HepG2 (cell line): Measurements from ENCODE around the gene CD72. TPM values are rescaled to one million over a fixed set of nuclear protein-coding genes. Genes with fewer than 3 reads are reported as not detected.
A peak's percentile ranks its signal among the peaks of the same experiment; 100 is the strongest.

Experiments
- ATF6 ChIP-seq: sonication (generic); formaldehyde crosslinking; conservative IDR thresholded peaks from 2 replicates; pipeline ENCODE4 v1.4.0; 2020; ENCODE audit warnings: missing genetic modification reagents
- E2F2 ChIP-seq: sonication (generic); formaldehyde crosslinking; IDR thresholded peaks from 2 replicates; pipeline ENCODE4 v1.4.0; 2020; ENCODE audit warnings: missing genetic modification reagents, borderline replicate concordance
- ELF3 ChIP-seq: IDR thresholded peaks from 2 replicates; pipeline ENCODE4 v1.6.1; 2016; ENCODE audit warnings: missing genetic modification reagents, missing compliant biosample characterization
- FOXK2 ChIP-seq: fragments of 450-650 bp; IDR thresholded peaks from 2 replicates; pipeline ENCODE4 v1.6.1; 2016
- KAT7 ChIP-seq: IDR thresholded peaks from 2 replicates; pipeline ENCODE4 v1.6.1; 2018; ENCODE audit warnings: borderline replicate concordance, missing compliant biosample characterization
- MAFK ChIP-seq, 2 experiments: IDR thresholded peaks in 1 of 2; conservative IDR thresholded peaks in 1 of 2; 2 replicates each; pipeline ENCODE4 v1.6.1; 2011; ENCODE audit warnings: improper control_type of control experiment in 2 of 2, low read length in 2 of 2
- MAZ ChIP-seq, 2 experiments: sonication (generic) in 1 of 2; formaldehyde crosslinking in 1 of 2; IDR thresholded peaks; 2 replicates each; pipeline versions ENCODE4 v1.5.0 to v1.6.1; 2012 to 2020; ENCODE audit warnings: low read depth in 2 of 2, mild to moderate bottlenecking in 2 of 2, borderline replicate concordance in 1 of 2, improper control_type of control experiment in 1 of 2, low read length in 1 of 2, missing genetic modification reagents in 1 of 2, moderate library complexity in 1 of 2
- NFIC ChIP-seq: IDR thresholded peaks from 2 replicates; pipeline ENCODE4 v1.6.1; 2012; ENCODE audit warnings: mild to moderate bottlenecking, low read length, inconsistent platforms
- TEAD3 ChIP-seq: optimal IDR thresholded peaks from 2 replicates; pipeline ENCODE3; 2016; ENCODE audit warnings: borderline replicate concordance
- TFAP4 ChIP-seq: sonication (generic); IDR thresholded peaks from 2 replicates; pipeline ENCODE4 v1.6.1; 2016; ENCODE audit warnings: low read depth, borderline replicate concordance
- ZC3H13 ChIP-seq: sonication (generic); formaldehyde crosslinking; IDR thresholded peaks from 2 replicates; pipeline ENCODE4 v1.8.1; 2023; ENCODE audit warnings: mild to moderate bottlenecking, missing genetic modification reagents, moderate library complexity
- ZIK1 ChIP-seq: sonication (generic); formaldehyde crosslinking; IDR thresholded peaks from 2 replicates; pipeline ENCODE4 v1.5.0; 2020; ENCODE audit warnings: mild to moderate bottlenecking, low read depth, missing genetic modification reagents, borderline replicate concordance
- ZNF207 ChIP-seq: fragments of 450-650 bp; IDR thresholded peaks from 2 replicates; pipeline ENCODE4 v1.6.1; 2016; ENCODE audit warnings: antibody characterized with exemption, borderline replicate concordance
- ZNF431 ChIP-seq: sonication (generic); formaldehyde crosslinking; IDR thresholded peaks from 2 replicates; pipeline ENCODE4 v1.9.0; 2022; ENCODE audit warnings: missing genetic modification reagents, low read depth, mild to moderate bottlenecking, borderline replicate concordance
- ZNF503 ChIP-seq: sonication (generic); formaldehyde crosslinking; IDR thresholded peaks from 2 replicates; pipeline ENCODE4 v1.4.0; 2020; ENCODE audit warnings: missing genetic modification reagents
- ZNF615 ChIP-seq: sonication (generic); formaldehyde crosslinking; IDR thresholded peaks from 2 replicates; pipeline ENCODE4 v1.5.0; 2020; ENCODE audit warnings: mild to moderate bottlenecking, missing genetic modification reagents, borderline replicate concordance
- ZNF777 ChIP-seq: sonication (generic); formaldehyde crosslinking; IDR thresholded peaks from 2 replicates; pipeline ENCODE4 v1.4.0; 2020; ENCODE audit warnings: missing genetic modification reagents
- polyA plus RNA-seq, 8 experiments: library from polyadenylated mRNA; depleted of rRNA in 3 of 8; stranded (reverse) in 7 of 8; unstranded in 1 of 8; fragments of >200 nt; fragmentation: Illumina TruSeq in 4 of 8; extraction: Trizol in 4 of 8; gene quantifications; 2 replicates each; pipeline versions ENCODE4 v1.2.1 to v1.2.3, GENCODE V29; 2011 to 2016; ENCODE audit warnings: low read depth in 4 of 8, missing spikeins in 1 of 8, mixed read lengths in 1 of 8; ENCODE audit not compliant: insufficient read depth in 1 of 8
- total RNA-seq, 5 experiments: library from RNA; depleted of rRNA; stranded (reverse); fragments of >200 nt; fragmentation: Illumina TruSeq; extraction: Trizol; gene quantifications; 2 replicates each; pipeline ENCODE4 v1.2.3, GENCODE V29; 2016; ENCODE audit warnings: low read depth in 1 of 5
- TF ChIP-seq, protein P1 (sequence below): sonication (generic); formaldehyde crosslinking; IDR thresholded peaks from 2 replicates; pipeline ENCODE4 v1.4.0; 2020; ENCODE audit warnings: missing genetic modification reagents, borderline replicate concordance

Gene CD72
- total and polyA plus RNA-seq, 2 of the 13 experiments (the other 11 are each of a cell fraction or from before 2014, with no cell fraction given): 0.18 to 1.1 TPM

DNA sequence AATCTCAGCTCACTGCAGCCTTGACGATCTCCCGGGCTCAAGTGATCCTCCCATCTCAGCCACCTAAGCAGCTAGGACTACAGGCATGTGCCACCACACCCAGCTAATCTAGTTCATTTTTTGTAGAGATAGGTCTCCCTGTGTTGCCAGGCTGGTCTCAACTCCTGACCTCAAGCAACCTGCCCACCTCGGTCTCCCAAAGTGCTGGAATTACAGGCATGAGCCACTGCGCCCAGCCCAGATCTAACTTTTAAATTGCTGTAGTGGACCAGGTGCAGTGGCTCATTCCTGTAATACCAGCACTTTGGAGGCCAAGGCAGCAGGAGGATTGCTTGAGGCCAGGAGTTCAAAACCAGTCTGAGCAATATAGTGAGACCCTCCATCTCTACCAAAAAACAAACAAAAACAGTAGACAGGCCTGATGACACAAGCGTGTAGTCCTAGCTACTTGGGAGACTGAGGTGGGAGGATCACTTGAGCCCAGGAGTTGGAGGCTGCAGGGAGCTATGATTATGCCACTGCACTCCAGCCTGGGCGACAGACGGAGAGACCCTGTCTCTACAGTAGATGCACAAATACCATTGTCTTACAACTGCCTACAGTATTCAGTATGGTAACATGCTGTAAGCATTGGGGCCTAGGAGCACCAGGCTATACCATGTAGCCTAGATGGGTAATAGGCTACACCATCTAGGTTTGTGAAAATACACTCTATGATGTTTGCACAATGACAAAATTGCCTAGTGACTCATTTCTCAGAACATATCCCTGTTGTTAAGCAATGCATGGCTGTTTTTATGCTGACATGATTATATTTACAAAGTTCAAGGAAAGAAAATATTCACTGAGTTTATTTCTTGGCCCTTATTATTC, 34.0 kb upstream of the CD72 start (continued):
- TF ChIP-seq ZNF431 (CRISPR knock-in tag) (no peak), ELF3 (CRISPR knock-in tag) (peak; percentile 55), KAT7 (CRISPR knock-in tag) (no peak), NFIC (no peak), ATF6 (CRISPR knock-in tag) (no peak), ZNF207 (no peak), TEAD3 (CRISPR knock-in tag) (peak; percentile 45), MAZ (IDR thresholded peaks at IDR 0.05; ENCODE audit: borderline replicate concordance, low read depth, low read length) (no peak), MAZ (CRISPR knock-in tag; IDR thresholded peaks at IDR 0.05; ENCODE audit: low read depth) (no peak), ZNF615 (CRISPR knock-in tag) (no peak), ZNF777 (no peak), E2F2 (CRISPR knock-in tag) (no peak), MAFK (conservative IDR thresholded peaks at IDR 0.05 in 1 of 2, IDR thresholded peaks at IDR 0.05 in 1 of 2; ENCODE audit: low read length in 2 of 2) (peak; percentile 98 to 99), TFAP4 (no peak), ZNF503 (CRISPR knock-in tag) (no peak), ZC3H13 (CRISPR knock-in tag) (no peak), FOXK2 (no peak), ZIK1 (CRISPR knock-in tag) (no peak)
- TF ChIP-seq, protein P1, sequence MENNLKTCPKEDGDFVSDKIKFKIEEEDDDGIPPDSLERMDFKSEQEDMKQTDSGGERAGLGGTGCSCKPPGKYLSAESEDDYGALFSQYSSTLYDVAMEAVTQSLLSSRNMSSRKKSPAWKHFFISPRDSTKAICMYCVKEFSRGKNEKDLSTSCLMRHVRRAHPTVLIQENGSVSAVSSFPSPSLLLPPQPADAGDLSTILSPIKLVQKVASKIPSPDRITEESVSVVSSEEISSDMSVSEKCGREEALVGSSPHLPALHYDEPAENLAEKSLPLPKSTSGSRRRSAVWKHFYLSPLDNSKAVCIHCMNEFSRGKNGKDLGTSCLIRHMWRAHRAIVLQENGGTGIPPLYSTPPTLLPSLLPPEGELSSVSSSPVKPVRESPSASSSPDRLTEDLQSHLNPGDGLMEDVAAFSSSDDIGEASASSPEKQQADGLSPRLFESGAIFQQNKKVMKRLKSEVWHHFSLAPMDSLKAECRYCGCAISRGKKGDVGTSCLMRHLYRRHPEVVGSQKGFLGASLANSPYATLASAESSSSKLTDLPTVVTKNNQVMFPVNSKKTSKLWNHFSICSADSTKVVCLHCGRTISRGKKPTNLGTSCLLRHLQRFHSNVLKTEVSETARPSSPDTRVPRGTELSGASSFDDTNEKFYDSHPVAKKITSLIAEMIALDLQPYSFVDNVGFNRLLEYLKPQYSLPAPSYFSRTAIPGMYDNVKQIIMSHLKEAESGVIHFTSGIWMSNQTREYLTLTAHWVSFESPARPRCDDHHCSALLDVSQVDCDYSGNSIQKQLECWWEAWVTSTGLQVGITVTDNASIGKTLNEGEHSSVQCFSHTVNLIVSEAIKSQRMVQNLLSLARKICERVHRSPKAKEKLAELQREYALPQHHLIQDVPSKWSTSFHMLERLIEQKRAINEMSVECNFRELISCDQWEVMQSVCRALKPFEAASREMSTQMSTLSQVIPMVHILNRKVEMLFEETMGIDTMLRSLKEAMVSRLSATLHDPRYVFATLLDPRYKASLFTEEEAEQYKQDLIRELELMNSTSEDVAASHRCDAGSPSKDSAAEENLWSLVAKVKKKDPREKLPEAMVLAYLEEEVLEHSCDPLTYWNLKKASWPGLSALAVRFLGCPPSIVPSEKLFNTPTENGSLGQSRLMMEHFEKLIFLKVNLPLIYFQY (CRISPR knock-in tag): no peak
